HG03442 (cell line): Measurements from ENCODE around the gene TNMD.

ENCODE experiments used
- ATAC-seq: cut with Tn5 transposase; IDR thresholded peaks from one replicate; pipeline ENCODE4 v1.9.1; 2021; ENCODE audit warnings: mild to moderate bottlenecking, moderate library complexity; ENCODE audit not compliant: unreplicated experiment

Gene TNMD

GRCh38 chrX:100643956-100644860 lies 59.5 kb downstream of the TNMD start, which contains the start of gene SRPX2:
Gene SRPX2 (plus strand): TSS chrX:100644199. CDS start chrX:100646323, 2,124 bp downstream.
- ATAC-seq: no peak

DNA sequence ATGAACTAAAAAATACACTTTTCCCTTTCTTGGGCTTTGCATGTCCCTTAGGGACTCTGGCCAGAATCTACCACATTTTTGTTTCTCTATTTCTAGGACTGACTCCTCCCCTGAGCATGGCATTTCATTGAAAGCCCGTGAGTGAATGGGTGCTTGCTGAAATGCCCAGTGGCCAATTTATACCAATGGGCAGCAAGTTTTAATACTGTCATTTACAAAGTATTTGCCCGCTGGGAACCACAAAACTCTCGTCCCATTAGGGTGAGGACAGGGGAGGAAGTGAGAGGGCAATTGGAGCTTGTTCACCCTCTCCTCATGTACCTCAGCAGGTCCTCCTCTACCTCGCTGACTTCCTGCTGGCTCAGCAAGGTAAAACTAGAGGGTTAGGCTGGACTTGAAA lies 60.4 kb downstream of the TNMD start:
- ATAC-seq: no peak

GRCh38 chrX:100647095-100647494 lies 62.4 kb downstream of the TNMD start:
- ATAC-seq: no peak

DNA sequence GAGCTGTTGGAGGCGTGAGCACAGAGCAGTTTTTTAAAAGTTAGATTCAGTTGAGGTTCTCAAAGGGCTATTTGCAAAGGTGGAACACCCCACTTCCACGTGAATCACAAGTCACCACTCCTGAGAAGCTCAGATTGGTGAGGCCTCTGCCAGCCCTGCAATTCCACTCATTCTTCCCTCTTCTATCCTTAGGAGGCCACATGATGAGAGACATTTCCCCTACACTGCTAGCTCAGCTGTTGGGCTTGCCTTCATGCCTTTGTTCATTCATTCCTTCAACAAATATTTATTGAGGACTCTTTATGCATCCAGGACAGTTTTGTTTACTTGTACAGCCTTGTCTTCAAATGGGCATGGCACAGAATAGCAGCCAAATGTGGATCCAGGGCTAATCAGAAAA lies 63.0 kb downstream of the TNMD start:
- no peak for ATAC-seq

DNA sequence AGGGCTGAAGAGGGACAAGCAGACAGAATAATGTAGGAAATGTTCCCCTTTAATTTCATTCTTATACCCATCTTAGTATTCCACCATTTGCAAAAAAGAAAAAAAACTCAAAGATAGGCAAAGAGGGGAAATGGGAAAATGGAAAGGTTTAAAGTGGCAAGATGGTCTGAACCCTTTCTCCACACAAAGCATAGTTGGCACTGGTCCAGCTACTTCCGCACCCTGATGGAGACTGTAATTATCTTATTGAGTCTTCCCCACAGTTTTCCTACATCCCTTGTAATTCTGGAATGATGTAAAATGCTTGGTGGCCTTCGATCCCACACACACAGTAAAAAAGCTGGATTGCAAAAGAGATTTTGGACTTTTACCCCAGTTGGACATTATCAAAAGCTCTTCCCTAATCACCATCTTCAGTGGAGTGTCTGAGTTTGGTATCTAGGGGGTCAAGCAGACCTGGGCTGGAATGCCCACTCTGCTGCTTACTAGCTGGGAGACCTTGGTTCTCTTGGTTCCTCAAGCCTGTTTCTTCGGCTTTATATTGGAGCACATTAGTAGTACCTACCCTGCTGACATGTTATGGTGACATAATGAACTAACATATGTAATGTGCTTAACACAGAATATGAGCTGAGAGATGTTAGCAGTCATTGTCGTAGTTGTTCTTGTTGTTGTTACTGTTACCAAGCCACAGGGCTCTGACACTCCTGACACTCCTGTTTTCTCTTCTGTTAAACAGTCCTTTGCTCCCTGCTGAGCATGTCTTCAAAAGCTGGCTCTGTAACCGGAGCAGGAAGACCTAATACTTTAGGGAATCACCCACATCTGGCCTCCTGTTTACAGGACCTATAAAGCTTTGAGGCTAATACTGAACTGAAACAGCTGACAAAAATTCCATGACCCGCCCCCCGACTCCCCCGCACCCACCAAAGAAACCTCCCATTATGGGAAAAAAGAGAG lies 64.0 kb downstream of the TNMD start:
- ATAC-seq: no peak
